Fibroblast of lung (primary cell): ENCODE results near the gene TAGLN2. TPM values are rescaled to one million over a fixed set of nuclear protein-coding genes. Genes with fewer than 3 reads are reported as not detected.

Source experiments
- DNase-seq, 2 donors: peaks; one replicate each; pipeline versions ENCODE4 v3.0.0 to v3.0.0-alpha.2; 2010; ENCODE audit warnings: low read depth in 2 of 2
- H2AFZ ChIP-seq: 2 replicates; pipeline ENCODE4 v1.5.1; 2012; ENCODE audit warnings: low read length, control low read depth, inconsistent platforms
- H3K27ac ChIP-seq: 2 replicates; pipeline ENCODE4 v1.5.1; 2011; ENCODE audit warnings: low read length, control low read depth; ENCODE audit not compliant: insufficient read depth
- H3K27me3 ChIP-seq: 2 replicates; pipeline ENCODE4 v1.5.1; 2011; ENCODE audit warnings: mild to moderate bottlenecking, low read length; ENCODE audit not compliant: control insufficient read depth, insufficient read depth
- H3K36me3 ChIP-seq: 2 replicates; pipeline ENCODE4 v1.5.1; 2011; ENCODE audit warnings: low read length; ENCODE audit not compliant: control insufficient read depth, insufficient read depth
- H3K4me1 ChIP-seq: 2 replicates; pipeline ENCODE4 v1.5.1; 2011; ENCODE audit warnings: low read length; ENCODE audit not compliant: control insufficient read depth, insufficient read depth; ENCODE audit errors: extremely low read depth
- H3K4me2 ChIP-seq: 2 replicates; pipeline ENCODE4 v1.5.1; 2011; ENCODE audit warnings: low read length, control low read depth; ENCODE audit not compliant: insufficient read depth; ENCODE audit errors: extremely low read depth
- H3K4me3 ChIP-seq, 4 experiments: fragments of 200-600 bp in 1 of 4; sonication (generic) in 1 of 4; replicated peaks in 1 of 4; 2 replicates each; pipeline ENCODE4 v1.5.1; 2011 to 2016; ENCODE audit warnings: low read length in 4 of 4, low read depth in 3 of 4, mild to moderate bottlenecking in 3 of 4, control low read depth in 2 of 4, inconsistent platforms in 1 of 4, mixed read lengths in 1 of 4; ENCODE audit not compliant: insufficient read depth in 1 of 4; ENCODE audit errors: control extremely low read depth in 1 of 4
- H3K79me2 ChIP-seq: 2 replicates; pipeline ENCODE4 v1.5.1; 2012; ENCODE audit warnings: mild to moderate bottlenecking, low read length, inconsistent platforms; ENCODE audit not compliant: control insufficient read depth, insufficient read depth
- H3K9ac ChIP-seq: 2 replicates; pipeline ENCODE4 v1.5.1; 2011; ENCODE audit warnings: mild to moderate bottlenecking, low read length, control low read depth; ENCODE audit not compliant: insufficient read depth
- H3K9me3 ChIP-seq: 2 replicates; pipeline ENCODE4 v1.5.1; 2012; ENCODE audit warnings: low read depth, low read length; ENCODE audit not compliant: control insufficient read depth, insufficient read depth
- H4K20me1 ChIP-seq: 2 replicates; pipeline ENCODE4 v1.5.1; 2011; ENCODE audit warnings: low read length; ENCODE audit not compliant: control insufficient read depth, insufficient read depth; ENCODE audit errors: extremely low read depth
- EZH2 ChIP-seq: IDR thresholded peaks from 2 replicates; pipeline ENCODE4 v1.5.1; 2012; ENCODE audit warnings: low read length, control low read depth, mild to moderate bottlenecking; ENCODE audit errors: missing control alignments
- polyA plus RNA-seq, 2 donors: library from polyadenylated mRNA; depleted of rRNA in 1 of 2; stranded (reverse) in 1 of 2; unstranded in 1 of 2; fragments of >200 nt; gene quantifications; 2 replicates each; pipeline ENCODE4 v1.2.1, GENCODE V29; 2011 to 2012; ENCODE audit warnings: missing spikeins in 1 of 2
- total RNA-seq: library from RNA; depleted of rRNA; stranded (reverse); fragments of >200 nt; gene quantifications from 2 replicates; pipeline ENCODE4 v1.2.1, GENCODE V29; 2014
- TF ChIP-seq, protein P1 (sequence below), 2 donors: IDR thresholded peaks in 1 of 2; conservative IDR thresholded peaks in 1 of 2; 1 replicate in 1 of 2; 2 replicates in 1 of 2; pipeline ENCODE4 v1.5.1; 2011 to 2012; ENCODE audit warnings: low read length in 2 of 2, control low read depth in 1 of 2, inconsistent platforms in 1 of 2, low read depth in 1 of 2, mild to moderate bottlenecking in 1 of 2

The TAGLN2 gene
- total and polyA plus RNA-seq, 2 donors (not counting 1 experiment from before 2014, with no cell fraction given), result 300 to 718 TPM

DNA sequence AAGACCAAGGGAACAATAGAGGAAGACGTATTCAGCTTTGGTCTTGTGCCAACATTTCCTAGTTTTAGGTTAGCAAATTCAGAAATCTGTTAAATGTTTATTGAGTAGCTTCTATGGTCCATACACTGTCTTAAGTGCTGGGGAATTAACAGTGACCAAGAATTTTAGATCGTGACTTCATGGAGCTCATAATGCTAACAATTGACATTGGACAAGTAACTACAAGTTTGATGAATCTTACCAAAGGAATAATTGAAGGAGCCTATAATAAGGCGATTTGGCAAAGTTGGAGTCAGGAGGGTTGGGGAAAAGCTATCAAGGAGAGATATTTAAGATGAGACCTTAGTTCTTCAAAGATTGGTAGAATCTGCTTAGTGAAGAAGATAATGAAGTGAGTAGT is 30.1 kb upstream of the TAGLN2 start:
- Histone ChIP-seq H3K4me3 (no peak overlapping the region), H3K79me2 (no peaks in the 10 kb centered on the region), H4K20me1 (no peaks in the 10 kb centered on the region), H3K9me3 (no peaks in the 10 kb centered on the region), H3K36me3 (no peaks in the 10 kb centered on the region), H3K4me1 (no peaks in the 10 kb centered on the region), H3K9ac (no peak overlapping the region), H3K27me3 (peaks cover 6% of the 10 kb centered on the region), H3K4me2 (no peak overlapping the region), H3K27ac (no peak overlapping the region), H2AFZ (no peak overlapping the region)
- TF ChIP-seq, protein P1, sequence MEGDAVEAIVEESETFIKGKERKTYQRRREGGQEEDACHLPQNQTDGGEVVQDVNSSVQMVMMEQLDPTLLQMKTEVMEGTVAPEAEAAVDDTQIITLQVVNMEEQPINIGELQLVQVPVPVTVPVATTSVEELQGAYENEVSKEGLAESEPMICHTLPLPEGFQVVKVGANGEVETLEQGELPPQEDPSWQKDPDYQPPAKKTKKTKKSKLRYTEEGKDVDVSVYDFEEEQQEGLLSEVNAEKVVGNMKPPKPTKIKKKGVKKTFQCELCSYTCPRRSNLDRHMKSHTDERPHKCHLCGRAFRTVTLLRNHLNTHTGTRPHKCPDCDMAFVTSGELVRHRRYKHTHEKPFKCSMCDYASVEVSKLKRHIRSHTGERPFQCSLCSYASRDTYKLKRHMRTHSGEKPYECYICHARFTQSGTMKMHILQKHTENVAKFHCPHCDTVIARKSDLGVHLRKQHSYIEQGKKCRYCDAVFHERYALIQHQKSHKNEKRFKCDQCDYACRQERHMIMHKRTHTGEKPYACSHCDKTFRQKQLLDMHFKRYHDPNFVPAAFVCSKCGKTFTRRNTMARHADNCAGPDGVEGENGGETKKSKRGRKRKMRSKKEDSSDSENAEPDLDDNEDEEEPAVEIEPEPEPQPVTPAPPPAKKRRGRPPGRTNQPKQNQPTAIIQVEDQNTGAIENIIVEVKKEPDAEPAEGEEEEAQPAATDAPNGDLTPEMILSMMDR (conservative IDR thresholded peaks at IDR 0.05 in 1 of 2, IDR thresholded peaks at IDR 0.05 in 1 of 2; ENCODE audit: low read depth in 1 of 2, low read length in 2 of 2), result no peak
- TF ChIP-seq EZH2, result no peak
- DNase-seq, result no peak

DNA sequence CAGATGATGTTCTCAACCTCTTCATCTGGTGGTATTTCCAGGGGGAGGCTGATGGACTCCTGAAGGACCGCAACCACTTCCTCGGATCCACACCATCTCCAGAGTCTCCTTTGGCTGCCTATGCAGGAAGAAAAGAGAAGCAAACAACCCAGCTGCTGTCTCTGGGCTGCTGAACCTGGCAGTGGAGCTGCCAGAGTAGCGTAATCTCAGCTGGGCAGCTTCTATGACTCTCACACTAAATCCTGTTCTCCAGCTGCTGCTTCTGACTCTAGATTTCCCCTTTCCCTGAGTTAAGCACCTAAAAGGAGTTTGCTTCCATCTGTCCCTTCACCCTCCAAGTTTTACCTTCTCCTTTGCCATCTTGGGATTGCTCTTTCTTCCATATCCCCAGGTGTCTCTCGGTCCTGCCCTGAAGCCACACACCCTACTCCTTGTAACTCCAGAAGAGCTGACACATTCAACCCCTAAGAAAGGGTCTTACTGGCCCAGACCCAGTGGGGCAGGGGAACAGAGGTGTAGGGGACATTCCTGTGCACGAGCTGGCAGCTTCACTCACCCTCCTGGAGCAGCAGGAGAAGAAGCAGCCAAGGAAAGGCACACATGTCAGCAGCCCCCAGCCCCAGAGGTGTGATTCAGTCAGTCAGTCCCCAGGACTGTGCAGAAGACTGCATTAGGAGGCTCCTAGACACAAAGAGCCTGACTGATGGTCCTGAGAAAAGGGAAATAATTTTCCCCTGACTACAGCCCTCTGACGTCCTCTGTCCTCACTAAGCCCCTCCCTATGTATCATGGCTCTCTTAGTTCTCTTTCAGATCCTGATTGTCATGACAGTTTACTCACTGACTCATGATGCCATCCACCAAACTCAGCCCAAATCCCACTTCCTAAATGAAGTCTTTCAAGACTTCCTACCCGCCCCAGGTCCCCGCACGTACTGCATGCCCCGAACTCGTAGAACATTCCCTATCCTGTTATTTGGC is 28.5 kb upstream of the TAGLN2 start, which contains the start of gene SLAMF9:
Gene SLAMF9, minus strand, starts transcription at position 702 of the 980 bp plus-strand sequence. Its CDS starts 100 bp downstream, at position 602.
- no peak within 1 kb of the TSS for H3K27ac ChIP-seq
- H3K9me3 ChIP-seq, result no peaks in the 10 kb centered on the region
- TF ChIP-seq, protein P1 (conservative IDR thresholded peaks at IDR 0.05 in 1 of 2, IDR thresholded peaks at IDR 0.05 in 1 of 2; ENCODE audit: low read depth in 1 of 2, low read length in 2 of 2), result no peak
- TF ChIP-seq EZH2, result no peak
- no peaks in the 10 kb centered on the region for H3K36me3 ChIP-seq
- H3K4me1 ChIP-seq, result no peaks in the 10 kb centered on the region
- H3K9ac ChIP-seq, result no peak within 1 kb of the TSS
- no peak within 1 kb of the TSS for H3K4me3 ChIP-seq
- H4K20me1 ChIP-seq, result no peaks in the 10 kb centered on the region
- DNase-seq, result peak; percentile 8 to 59
- no peak within 1 kb of the TSS for H2AFZ ChIP-seq
- peaks cover 6% of the 10 kb centered on the region for H3K27me3 ChIP-seq
- no peaks in the 10 kb centered on the region for H3K79me2 ChIP-seq
- no peak within 1 kb of the TSS for H3K4me2 ChIP-seq

DNA sequence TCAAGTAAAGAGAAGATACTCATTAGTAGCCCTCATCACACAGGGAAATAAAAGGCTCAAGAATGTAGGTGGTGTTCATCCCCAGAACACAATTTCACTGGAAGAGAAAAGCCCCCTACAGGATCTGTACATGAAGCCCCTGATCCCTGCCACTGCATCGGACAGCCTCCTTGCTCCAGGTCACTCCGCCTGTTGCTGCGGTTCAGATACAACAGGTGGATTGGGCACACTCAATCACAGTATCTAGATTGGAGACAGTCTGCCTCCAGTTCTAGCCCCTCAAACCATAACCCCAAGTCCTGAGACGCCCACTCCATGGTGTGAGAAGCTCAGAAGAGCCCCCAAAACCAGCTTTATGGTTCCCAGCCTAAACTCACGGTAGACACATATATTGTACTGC is 27.6 kb upstream of the TAGLN2 start:
- H3K9me3 ChIP-seq, result no peaks in the 10 kb centered on the region
- no peak overlapping the region for H2AFZ ChIP-seq
- H3K4me1 ChIP-seq, result no peaks in the 10 kb centered on the region
- no peaks in the 10 kb centered on the region for H3K36me3 ChIP-seq
- no peak overlapping the region for H3K27ac ChIP-seq
- H3K4me3 ChIP-seq, result no peak overlapping the region
- peaks cover 6% of the 10 kb centered on the region for H3K27me3 ChIP-seq
- no peak for DNase-seq
- TF ChIP-seq EZH2, result no peak
- TF ChIP-seq, protein P1 (conservative IDR thresholded peaks at IDR 0.05 in 1 of 2, IDR thresholded peaks at IDR 0.05 in 1 of 2; ENCODE audit: low read depth in 1 of 2, low read length in 2 of 2), result no peak
- no peaks in the 10 kb centered on the region for H4K20me1 ChIP-seq
- H3K9ac ChIP-seq, result no peak overlapping the region
- no peak overlapping the region for H3K4me2 ChIP-seq
- H3K79me2 ChIP-seq, result no peaks in the 10 kb centered on the region
